HepG2 (cell line): ENCODE data around the gene SIX4. TPM values are rescaled to one million over a fixed set of nuclear protein-coding genes. Genes with fewer than 3 reads are reported as not detected.

ENCODE experiments used
- CBX5 ChIP-seq: sonication (generic); formaldehyde crosslinking; IDR thresholded peaks from 2 replicates; pipeline ENCODE4 v1.4.0; 2020; ENCODE audit warnings: missing genetic modification reagents, borderline replicate concordance
- FOXK1 ChIP-seq: sonication (generic); formaldehyde crosslinking; IDR thresholded peaks from 2 replicates; pipeline ENCODE4 v1.4.0; 2020; ENCODE audit warnings: low read depth, missing genetic modification reagents, borderline replicate concordance
- HOXA7 ChIP-seq: sonication (generic); formaldehyde crosslinking; IDR thresholded peaks from 2 replicates; pipeline ENCODE4 v1.8.1; 2022; ENCODE audit warnings: mild to moderate bottlenecking, missing genetic modification reagents, moderate library complexity
- IRF2 ChIP-seq: IDR thresholded peaks from 2 replicates; pipeline ENCODE4 v1.6.1; 2018; ENCODE audit warnings: missing genetic modification reagents, missing compliant biosample characterization
- MED1 ChIP-seq: sonication (generic); formaldehyde crosslinking; IDR thresholded peaks from 2 replicates; pipeline ENCODE4 v1.4.0; 2020; ENCODE audit warnings: missing genetic modification reagents
- SIN3B ChIP-seq: fragments of 150-350 bp; IDR thresholded peaks from 2 replicates; pipeline ENCODE4 v1.6.1; 2014; ENCODE audit warnings: low read length
- SRF ChIP-seq: IDR thresholded peaks from 2 replicates; pipeline ENCODE4 v1.6.1; 2011; ENCODE audit warnings: mild to moderate bottlenecking, low read depth, low read length, moderate library complexity
- TAF1 ChIP-seq: sonication (generic); formaldehyde crosslinking; IDR thresholded peaks from 2 replicates; pipeline ENCODE4 v1.4.0; 2020; ENCODE audit warnings: missing genetic modification reagents
- TBX2 ChIP-seq: sonication (generic); formaldehyde crosslinking; IDR thresholded peaks from 2 replicates; pipeline ENCODE4 v1.5.0; 2020; ENCODE audit warnings: missing genetic modification reagents, mild to moderate bottlenecking, borderline replicate concordance
- TMF1 ChIP-seq: sonication (generic); formaldehyde crosslinking; IDR thresholded peaks from 2 replicates; pipeline ENCODE4 v1.8.1; 2022; ENCODE audit warnings: low read depth, missing genetic modification reagents
- ZNF180 ChIP-seq: sonication (generic); formaldehyde crosslinking; IDR thresholded peaks from 2 replicates; pipeline ENCODE4 v1.4.0; 2020; ENCODE audit warnings: low read depth, missing genetic modification reagents, borderline replicate concordance
- ZNF24 ChIP-seq: fragments of 450-650 bp; IDR thresholded peaks from 2 replicates; pipeline ENCODE4 v1.6.1; 2017; ENCODE audit warnings: antibody characterized with exemption, mild to moderate bottlenecking
- ZSCAN12 ChIP-seq: sonication (generic); formaldehyde crosslinking; IDR thresholded peaks from 2 replicates; pipeline ENCODE4 v1.9.0; 2021; ENCODE audit warnings: mild to moderate bottlenecking, missing genetic modification reagents
- polyA plus RNA-seq, 8 experiments: library from polyadenylated mRNA; depleted of rRNA in 3 of 8; stranded (reverse) in 7 of 8; unstranded in 1 of 8; fragments of >200 nt; fragmentation: Illumina TruSeq in 4 of 8; extraction: Trizol in 4 of 8; gene quantifications; 2 replicates each; pipeline versions ENCODE4 v1.2.1 to v1.2.3, GENCODE V29; 2011 to 2016; ENCODE audit warnings: low read depth in 4 of 8, missing spikeins in 1 of 8, mixed read lengths in 1 of 8; ENCODE audit not compliant: insufficient read depth in 1 of 8
- total RNA-seq, 5 experiments: library from RNA; depleted of rRNA; stranded (reverse); fragments of >200 nt; fragmentation: Illumina TruSeq; extraction: Trizol; gene quantifications; 2 replicates each; pipeline ENCODE4 v1.2.3, GENCODE V29; 2016; ENCODE audit warnings: low read depth in 1 of 5
- TF ChIP-seq, protein P1 (sequence below): IDR thresholded peaks from 2 replicates; pipeline ENCODE4 v1.6.1; 2016; ENCODE audit warnings: missing biosample characterization, missing genetic modification reagents, low read depth
- TF ChIP-seq, protein P2 (sequence below): sonication (generic); formaldehyde crosslinking; IDR thresholded peaks from 2 replicates; pipeline ENCODE4 v1.5.0; 2020; ENCODE audit warnings: mild to moderate bottlenecking, missing genetic modification reagents
- TF ChIP-seq, protein P3 (sequence below), 2 experiments: sonication (generic) in 1 of 2; formaldehyde crosslinking in 1 of 2; IDR thresholded peaks; 2 replicates each; pipeline versions ENCODE4 v1.4.0 to v1.6.1; 2016 to 2020; ENCODE audit warnings: borderline replicate concordance in 1 of 2, low read depth in 1 of 2, mild to moderate bottlenecking in 1 of 2, missing genetic modification reagents in 1 of 2
- TF ChIP-seq, protein P4 (sequence below): sonication (generic); formaldehyde crosslinking; IDR thresholded peaks from 2 replicates; pipeline ENCODE4 v1.4.0; 2020; ENCODE audit warnings: missing genetic modification reagents
- TF ChIP-seq, protein P5 (sequence below): conservative IDR thresholded peaks from 2 replicates; pipeline ENCODE4 v1.6.1; 2018; ENCODE audit warnings: missing genetic modification reagents

The SIX4 gene
- total and polyA plus RNA-seq, 2 of the 13 experiments (the other 11 are each of a cell fraction or from before 2014, with no cell fraction given), result 5.0 to 6.0 TPM

DNA sequence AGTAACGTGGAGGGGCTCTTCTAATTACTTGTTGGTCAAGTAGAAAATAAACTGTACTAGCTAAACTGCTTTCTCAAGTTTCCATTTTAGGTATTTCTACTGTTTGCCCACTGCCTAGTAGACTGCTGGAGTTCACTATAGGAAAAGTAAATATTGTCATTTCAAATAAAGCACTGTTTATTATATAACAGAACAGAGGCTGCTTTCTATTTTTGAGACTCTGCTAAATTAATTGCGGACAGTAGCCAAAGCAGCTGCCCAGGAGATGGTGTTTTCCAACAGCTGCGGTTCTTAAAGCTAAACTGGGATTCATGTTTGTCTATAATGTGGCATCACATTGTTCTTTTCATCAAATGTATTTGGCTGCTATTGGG lies 59.0 kb downstream of the SIX4 start (continued):
- 0 out of 2 replicates have a peak, but pooled peaks have one; percentile 32 for TF ChIP-seq ZNF24
- no peak for TF ChIP-seq TMF1 (CRISPR knock-in tag)
- TF ChIP-seq, protein P1, sequence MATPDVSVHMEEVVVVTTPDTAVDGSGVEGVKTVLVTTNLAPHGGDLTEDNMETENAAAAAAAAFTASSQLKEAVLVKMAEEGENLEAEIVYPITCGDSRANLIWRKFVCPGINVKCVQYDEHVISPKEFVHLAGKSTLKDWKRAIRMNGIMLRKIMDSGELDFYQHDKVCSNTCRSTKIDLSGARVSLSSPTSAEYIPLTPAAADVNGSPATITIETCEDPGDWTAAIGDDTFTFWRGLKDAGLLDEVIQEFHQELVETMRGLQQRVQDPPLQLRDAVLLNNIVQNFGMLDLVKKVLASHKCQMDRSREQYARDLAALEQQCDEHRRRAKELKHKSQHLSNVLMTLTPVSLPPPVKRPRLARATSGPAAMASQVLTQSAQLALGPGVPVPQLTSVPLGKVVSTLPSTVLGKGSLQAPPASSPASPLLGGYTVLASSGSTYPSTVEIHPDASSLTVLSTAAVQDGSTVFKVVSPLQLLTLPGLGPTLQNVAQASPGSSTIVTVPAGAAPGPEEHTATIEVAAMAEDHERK, result no peak
- TF ChIP-seq, protein P2, sequence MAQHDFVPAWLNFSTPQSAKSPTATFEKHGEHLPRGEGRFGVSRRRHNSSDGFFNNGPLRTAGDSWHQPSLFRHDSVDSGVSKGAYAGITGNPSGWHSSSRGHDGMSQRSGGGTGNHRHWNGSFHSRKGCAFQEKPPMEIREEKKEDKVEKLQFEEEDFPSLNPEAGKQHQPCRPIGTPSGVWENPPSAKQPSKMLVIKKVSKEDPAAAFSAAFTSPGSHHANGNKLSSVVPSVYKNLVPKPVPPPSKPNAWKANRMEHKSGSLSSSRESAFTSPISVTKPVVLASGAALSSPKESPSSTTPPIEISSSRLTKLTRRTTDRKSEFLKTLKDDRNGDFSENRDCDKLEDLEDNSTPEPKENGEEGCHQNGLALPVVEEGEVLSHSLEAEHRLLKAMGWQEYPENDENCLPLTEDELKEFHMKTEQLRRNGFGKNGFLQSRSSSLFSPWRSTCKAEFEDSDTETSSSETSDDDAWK (CRISPR knock-in tag), result no peak
- no peak for TF ChIP-seq SIN3B
- no peak for TF ChIP-seq MED1 (CRISPR knock-in tag)
- TF ChIP-seq TBX2 (CRISPR knock-in tag), result peak; percentile 26; the same call in 1 of the 2 replicates
- no peak for TF ChIP-seq CBX5 (CRISPR knock-in tag)
- TF ChIP-seq ZSCAN12 (CRISPR knock-in tag), result no peak
- peak; percentile 63; the same call in 1 of the 2 replicates for TF ChIP-seq FOXK1 (CRISPR knock-in tag)
- no peak for TF ChIP-seq HOXA7 (CRISPR knock-in tag)
- no peak for TF ChIP-seq TAF1 (CRISPR knock-in tag)
- peak; percentile 24; the same call in 1 of the 2 replicates for TF ChIP-seq IRF2
- TF ChIP-seq ZNF180 (CRISPR knock-in tag), result no peak
- TF ChIP-seq, protein P3, sequence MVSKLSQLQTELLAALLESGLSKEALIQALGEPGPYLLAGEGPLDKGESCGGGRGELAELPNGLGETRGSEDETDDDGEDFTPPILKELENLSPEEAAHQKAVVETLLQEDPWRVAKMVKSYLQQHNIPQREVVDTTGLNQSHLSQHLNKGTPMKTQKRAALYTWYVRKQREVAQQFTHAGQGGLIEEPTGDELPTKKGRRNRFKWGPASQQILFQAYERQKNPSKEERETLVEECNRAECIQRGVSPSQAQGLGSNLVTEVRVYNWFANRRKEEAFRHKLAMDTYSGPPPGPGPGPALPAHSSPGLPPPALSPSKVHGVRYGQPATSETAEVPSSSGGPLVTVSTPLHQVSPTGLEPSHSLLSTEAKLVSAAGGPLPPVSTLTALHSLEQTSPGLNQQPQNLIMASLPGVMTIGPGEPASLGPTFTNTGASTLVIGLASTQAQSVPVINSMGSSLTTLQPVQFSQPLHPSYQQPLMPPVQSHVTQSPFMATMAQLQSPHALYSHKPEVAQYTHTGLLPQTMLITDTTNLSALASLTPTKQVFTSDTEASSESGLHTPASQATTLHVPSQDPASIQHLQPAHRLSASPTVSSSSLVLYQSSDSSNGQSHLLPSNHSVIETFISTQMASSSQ (IDR thresholded peaks at IDR 0.05; ENCODE audit: low read depth), result peak; percentile 60; the same call in 1 of the 2 replicates
- TF ChIP-seq, protein P3 (CRISPR knock-in tag; IDR thresholded peaks at IDR 0.05; ENCODE audit: borderline replicate concordance), result peak; percentile 77; the same call in 1 of the 2 replicates
- TF ChIP-seq, protein P4, sequence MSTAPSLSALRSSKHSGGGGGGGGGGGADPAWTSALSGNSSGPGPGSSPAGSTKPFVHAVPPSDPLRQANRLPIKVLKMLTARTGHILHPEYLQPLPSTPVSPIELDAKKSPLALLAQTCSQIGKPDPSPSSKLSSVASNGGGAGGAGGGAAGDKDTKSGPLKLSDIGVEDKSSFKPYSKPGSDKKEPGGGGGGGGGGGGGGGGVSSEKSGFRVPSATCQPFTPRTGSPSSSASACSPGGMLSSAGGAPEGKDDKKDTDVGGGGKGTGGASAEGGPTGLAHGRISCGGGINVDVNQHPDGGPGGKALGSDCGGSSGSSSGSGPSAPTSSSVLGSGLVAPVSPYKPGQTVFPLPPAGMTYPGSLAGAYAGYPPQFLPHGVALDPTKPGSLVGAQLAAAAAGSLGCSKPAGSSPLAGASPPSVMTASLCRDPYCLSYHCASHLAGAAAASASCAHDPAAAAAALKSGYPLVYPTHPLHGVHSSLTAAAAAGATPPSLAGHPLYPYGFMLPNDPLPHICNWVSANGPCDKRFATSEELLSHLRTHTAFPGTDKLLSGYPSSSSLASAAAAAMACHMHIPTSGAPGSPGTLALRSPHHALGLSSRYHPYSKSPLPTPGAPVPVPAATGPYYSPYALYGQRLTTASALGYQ (CRISPR knock-in tag), result peak; percentile 80; the same call in 1 of the 2 replicates
- TF ChIP-seq, protein P5, sequence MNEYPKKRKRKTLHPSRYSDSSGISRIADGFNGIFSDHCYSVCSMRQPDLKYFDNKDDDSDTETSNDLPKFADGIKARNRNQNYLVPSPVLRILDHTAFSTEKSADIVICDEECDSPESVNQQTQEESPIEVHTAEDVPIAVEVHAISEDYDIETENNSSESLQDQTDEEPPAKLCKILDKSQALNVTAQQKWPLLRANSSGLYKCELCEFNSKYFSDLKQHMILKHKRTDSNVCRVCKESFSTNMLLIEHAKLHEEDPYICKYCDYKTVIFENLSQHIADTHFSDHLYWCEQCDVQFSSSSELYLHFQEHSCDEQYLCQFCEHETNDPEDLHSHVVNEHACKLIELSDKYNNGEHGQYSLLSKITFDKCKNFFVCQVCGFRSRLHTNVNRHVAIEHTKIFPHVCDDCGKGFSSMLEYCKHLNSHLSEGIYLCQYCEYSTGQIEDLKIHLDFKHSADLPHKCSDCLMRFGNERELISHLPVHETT, result no peak
- peak; percentile 72; the same call in 1 of the 2 replicates for TF ChIP-seq SRF
